ENCODE results near the gene EVA1A. TPM values are rescaled to one million over a fixed set of nuclear protein-coding genes. Genes with fewer than 3 reads are reported as not detected.

The EVA1A gene
- total RNA-seq, 4 donors from 2014 or later: 1.3 to 1.6 TPM; not detected in 2

DNA sequence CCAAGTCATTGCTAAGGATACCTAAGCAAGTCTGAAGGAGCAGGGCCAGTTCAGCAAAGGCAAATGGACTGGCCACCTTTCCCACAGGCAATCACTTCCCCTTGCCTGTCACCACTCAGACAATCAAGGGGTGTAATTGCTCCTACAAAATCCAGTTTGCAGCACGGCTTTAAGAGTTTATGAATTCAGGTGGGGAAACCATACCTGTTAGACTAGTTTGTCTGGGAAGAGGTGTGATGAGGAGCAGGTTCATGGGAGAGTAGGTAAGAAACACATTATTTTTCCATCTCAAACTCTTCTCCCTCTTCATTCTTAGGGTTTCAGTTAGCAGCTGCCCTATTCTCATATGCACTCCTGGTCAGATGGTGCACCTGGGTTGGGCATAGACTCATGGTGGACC is 102.5 kb downstream of the EVA1A start:
- WGBS, 2 donors: 88 to 96% methylated on average over 1 of the region's 1 CpG
- DNase-seq (ENCODE audit: low spot score in 2 of 2): no peak
- Histone ChIP-seq H3K27me3 (no peaks in the 10 kb centered on the region), H3K36me3 (no peaks in the 10 kb centered on the region), H3K4me1 (no peaks in the 10 kb centered on the region), H3K27ac (no peak overlapping the region), H3K4me3 (no peak overlapping the region), H3K9me3 (no peaks in the 10 kb centered on the region)
- TF ChIP-seq EP300 (IDR thresholded peaks at IDR 0.05): no peak
- TF ChIP-seq POLR2A (IDR thresholded peaks at IDR 0.05): no peak
- TF ChIP-seq, protein P1, sequence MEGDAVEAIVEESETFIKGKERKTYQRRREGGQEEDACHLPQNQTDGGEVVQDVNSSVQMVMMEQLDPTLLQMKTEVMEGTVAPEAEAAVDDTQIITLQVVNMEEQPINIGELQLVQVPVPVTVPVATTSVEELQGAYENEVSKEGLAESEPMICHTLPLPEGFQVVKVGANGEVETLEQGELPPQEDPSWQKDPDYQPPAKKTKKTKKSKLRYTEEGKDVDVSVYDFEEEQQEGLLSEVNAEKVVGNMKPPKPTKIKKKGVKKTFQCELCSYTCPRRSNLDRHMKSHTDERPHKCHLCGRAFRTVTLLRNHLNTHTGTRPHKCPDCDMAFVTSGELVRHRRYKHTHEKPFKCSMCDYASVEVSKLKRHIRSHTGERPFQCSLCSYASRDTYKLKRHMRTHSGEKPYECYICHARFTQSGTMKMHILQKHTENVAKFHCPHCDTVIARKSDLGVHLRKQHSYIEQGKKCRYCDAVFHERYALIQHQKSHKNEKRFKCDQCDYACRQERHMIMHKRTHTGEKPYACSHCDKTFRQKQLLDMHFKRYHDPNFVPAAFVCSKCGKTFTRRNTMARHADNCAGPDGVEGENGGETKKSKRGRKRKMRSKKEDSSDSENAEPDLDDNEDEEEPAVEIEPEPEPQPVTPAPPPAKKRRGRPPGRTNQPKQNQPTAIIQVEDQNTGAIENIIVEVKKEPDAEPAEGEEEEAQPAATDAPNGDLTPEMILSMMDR (IDR thresholded peaks at IDR 0.05): no peak

DNA sequence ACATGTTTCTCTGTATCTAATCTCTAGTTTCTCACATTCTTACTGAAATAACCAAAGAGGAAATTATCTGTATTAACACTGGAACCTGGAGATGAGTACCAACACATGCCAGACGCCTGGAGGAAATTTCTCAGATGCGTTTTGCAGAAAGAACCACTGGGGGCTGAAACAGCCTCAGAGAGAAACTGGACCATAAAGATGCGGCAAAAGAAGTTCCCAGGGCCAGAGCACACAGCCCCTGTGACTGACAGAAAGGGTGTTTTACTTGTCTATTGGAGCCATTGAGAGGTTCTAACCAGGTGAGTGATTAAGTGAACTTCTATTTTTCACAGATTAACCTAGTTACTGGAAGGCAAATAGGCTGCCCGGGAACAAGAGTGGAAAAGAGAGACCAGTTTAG is 103.9 kb downstream of the EVA1A start:
- H3K36me3 ChIP-seq: no peaks in the 10 kb centered on the region
- no peaks in the 10 kb centered on the region for H3K4me1 ChIP-seq
- H3K27ac ChIP-seq: no peak overlapping the region
- no peak for DNase-seq (ENCODE audit: low spot score in 2 of 2)
- H3K27me3 ChIP-seq: no peaks in the 10 kb centered on the region
- H3K9me3 ChIP-seq: no peaks in the 10 kb centered on the region
- no peak overlapping the region for H3K4me3 ChIP-seq
- TF ChIP-seq POLR2A (IDR thresholded peaks at IDR 0.05) (no peak), EP300 (IDR thresholded peaks at IDR 0.05) (no peak)
- TF ChIP-seq, protein P1 (IDR thresholded peaks at IDR 0.05): no peak
- WGBS, 2 donors: 71 to 72% methylated on average over 4 of the region's 4 CpGs

DNA sequence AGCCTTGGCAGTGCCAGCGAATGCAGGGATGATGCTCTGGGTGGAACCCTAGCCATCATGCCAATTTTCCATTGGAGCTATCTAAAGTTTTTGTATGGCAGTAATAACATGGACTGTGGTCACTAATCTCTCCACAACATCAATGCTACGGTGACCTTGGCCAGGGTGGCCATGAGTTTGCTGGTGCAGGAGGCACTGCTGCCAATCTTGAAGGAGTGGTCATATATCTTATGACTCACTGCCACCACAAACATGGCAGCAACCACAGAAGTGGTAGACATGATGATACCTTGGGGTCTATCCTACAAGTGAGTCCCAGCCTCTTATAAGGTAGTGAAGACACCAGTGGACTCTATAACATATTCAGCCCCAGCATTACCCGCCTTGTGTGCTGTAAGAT is 104.6 kb downstream of the EVA1A start:
- no peak overlapping the region for H3K27ac ChIP-seq
- H3K36me3 ChIP-seq: no peaks in the 10 kb centered on the region
- no peaks in the 10 kb centered on the region for H3K9me3 ChIP-seq
- no peak for TF ChIP-seq EP300 (IDR thresholded peaks at IDR 0.05)
- no peak for TF ChIP-seq POLR2A (IDR thresholded peaks at IDR 0.05)
- H3K27me3 ChIP-seq: no peaks in the 10 kb centered on the region
- WGBS, 2 donors: 86 to 98% methylated on average over 3 of the region's 3 CpGs
- no peak overlapping the region for H3K4me3 ChIP-seq
- no peaks in the 10 kb centered on the region for H3K4me1 ChIP-seq
- no peak for DNase-seq (ENCODE audit: low spot score in 2 of 2)

DNA sequence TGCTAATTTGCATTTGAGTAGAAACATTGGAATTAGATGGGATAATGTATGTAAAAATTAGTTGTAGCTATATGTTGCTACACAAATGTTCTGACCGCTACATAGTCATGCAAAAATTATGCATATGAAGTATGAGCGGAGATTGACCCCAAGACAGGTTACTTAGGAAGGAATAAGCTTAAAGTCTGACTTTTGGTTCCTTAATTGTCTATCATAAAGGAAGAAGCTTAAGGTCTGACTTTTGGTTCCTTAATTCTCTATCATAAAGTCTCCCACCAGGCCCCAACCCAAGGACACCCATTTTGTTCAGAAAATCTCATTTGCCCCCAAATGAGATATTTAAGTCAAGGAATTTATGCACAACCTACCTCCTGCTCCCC is 106.5 kb downstream of the EVA1A start:
- H3K4me1 ChIP-seq: no peaks in the 10 kb centered on the region
- no peaks in the 10 kb centered on the region for H3K36me3 ChIP-seq
- no peaks in the 10 kb centered on the region for H3K27me3 ChIP-seq
- WGBS, 2 donors: 75 to 93% methylated on average over 2 of the region's 2 CpGs
- peaks cover 0 to 11% (median 1%) of the 10 kb centered on the region in 4 donors for H3K9me3 ChIP-seq
- TF ChIP-seq EP300 (IDR thresholded peaks at IDR 0.05) (no peak), POLR2A (IDR thresholded peaks at IDR 0.05) (no peak)
- TF ChIP-seq, protein P1 (IDR thresholded peaks at IDR 0.05): no peak
- H3K4me3 ChIP-seq: no peak overlapping the region
- H3K27ac ChIP-seq: no peak overlapping the region
- no peak for DNase-seq (ENCODE audit: low spot score in 2 of 2)

DNA sequence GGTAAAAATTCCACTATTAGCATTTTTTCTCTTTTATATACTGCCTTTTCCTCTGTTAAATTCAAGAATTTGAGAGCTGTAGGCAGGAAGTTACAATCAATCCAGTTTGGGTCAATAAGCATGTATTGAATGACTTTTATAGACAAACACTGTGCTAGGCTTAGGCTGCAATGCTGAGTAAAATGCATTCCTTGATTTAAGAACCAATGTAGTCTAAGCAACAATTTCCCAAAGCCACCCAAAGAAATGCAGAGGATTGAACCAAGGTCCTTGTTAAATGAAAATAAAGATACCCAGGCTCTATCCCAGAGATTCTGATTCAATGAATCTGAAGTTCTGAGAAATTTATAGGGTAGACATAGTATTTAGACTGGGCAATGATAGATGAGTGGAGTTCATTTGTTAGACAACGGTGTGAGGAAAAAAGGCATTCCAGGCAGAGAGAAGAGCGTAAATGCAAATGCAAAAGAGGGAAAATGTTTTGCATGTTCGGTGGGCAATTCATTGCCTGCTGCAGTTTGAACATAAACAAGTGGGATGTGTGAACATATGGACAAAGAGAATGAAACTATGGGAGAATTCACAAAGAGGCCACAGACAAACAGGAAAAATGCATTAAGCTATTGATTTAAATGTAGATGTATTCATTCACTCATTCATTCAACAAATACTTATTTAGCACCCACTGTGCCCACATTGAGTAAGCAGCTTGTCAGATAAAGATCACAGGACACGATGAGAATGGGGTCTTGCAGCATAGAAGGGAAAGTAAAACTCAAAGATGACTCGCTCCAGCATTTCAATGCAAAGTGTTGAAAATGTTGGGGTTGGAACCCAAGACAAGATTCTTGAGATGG is 107.1 kb downstream of the EVA1A start:
- TF ChIP-seq, protein P1 (IDR thresholded peaks at IDR 0.05): no peak
- no peak for TF ChIP-seq EP300 (IDR thresholded peaks at IDR 0.05)
- no peak for TF ChIP-seq POLR2A (IDR thresholded peaks at IDR 0.05)
- no peak overlapping the region for H3K4me3 ChIP-seq
- no peak overlapping the region for H3K27ac ChIP-seq

More for the DNA sequence above, 107.1 kb downstream of the EVA1A start:
- Histone ChIP-seq H3K4me1 (no peaks in the 10 kb centered on the region), H3K27me3 (no peaks in the 10 kb centered on the region), H3K9me3 (peaks cover 0 to 11% (median 4%) of the 10 kb centered on the region in 4 donors), H3K36me3 (no peaks in the 10 kb centered on the region)
- no peak for DNase-seq (ENCODE audit: low spot score in 2 of 2)
- WGBS, 2 donors: 60 to 65% methylated on average over 5 of the region's 5 CpGs

Measured in tibial nerve (tissue), 4 donors.